Upper lobe of left lung (tissue), 4 donors: Measurements from ENCODE around the gene TCF7L1.

Source experiments
- CTCF ChIP-seq, 6 experiments: fragments of 450-650 bp in 4 of 6; fragments of 200-600 bp in 2 of 6; sonication (generic) in 2 of 6; IDR thresholded peaks; one replicate each; pipeline ENCODE4 v1.5.1; 2016 to 2019; ENCODE audit warnings: antibody characterized with exemption in 6 of 6
- EP300 ChIP-seq, 4 donors: sonication (generic); formaldehyde crosslinking; IDR thresholded peaks; one replicate each; pipeline ENCODE4 v1.5.1; 2017; ENCODE audit warnings: antibody characterized with exemption in 4 of 4, control low read depth in 2 of 4
- POLR2AphosphoS5 ChIP-seq, 2 donors: sonication (generic); formaldehyde crosslinking; IDR thresholded peaks; one replicate each; pipeline ENCODE4 v1.5.1; 2017; ENCODE audit warnings: antibody characterized with exemption in 2 of 2

- TF ChIP-seq CTCF (IDR thresholded peaks at IDR 0.05), result no peak
- no peak for TF ChIP-seq POLR2AphosphoS5 (IDR thresholded peaks at IDR 0.05)
- no peak for TF ChIP-seq EP300 (IDR thresholded peaks at IDR 0.05)
Observed at GRCh38 chr2:85195956-85196355, 62.8 kb downstream of the TCF7L1 start.
